HL-60 (cell line): Measurements from ENCODE around the gene TMEM222.

Experiments
- POLR2AphosphoS5 ChIP-seq: IDR thresholded peaks from 2 replicates; pipeline ENCODE4 v1.6.1; 2012; ENCODE audit warnings: low read depth
- TF ChIP-seq, protein P1 (sequence below): IDR thresholded peaks from one replicate; pipeline ENCODE4 v1.5.1; 2011; ENCODE audit warnings: low read length, control low read depth, inconsistent platforms; ENCODE audit not compliant: insufficient read depth
- TF ChIP-seq, protein P2 (sequence below): IDR thresholded peaks from 2 replicates; pipeline ENCODE4 v1.6.1; 2012; ENCODE audit warnings: low read depth; ENCODE audit not compliant: insufficient replicate concordance

DNA sequence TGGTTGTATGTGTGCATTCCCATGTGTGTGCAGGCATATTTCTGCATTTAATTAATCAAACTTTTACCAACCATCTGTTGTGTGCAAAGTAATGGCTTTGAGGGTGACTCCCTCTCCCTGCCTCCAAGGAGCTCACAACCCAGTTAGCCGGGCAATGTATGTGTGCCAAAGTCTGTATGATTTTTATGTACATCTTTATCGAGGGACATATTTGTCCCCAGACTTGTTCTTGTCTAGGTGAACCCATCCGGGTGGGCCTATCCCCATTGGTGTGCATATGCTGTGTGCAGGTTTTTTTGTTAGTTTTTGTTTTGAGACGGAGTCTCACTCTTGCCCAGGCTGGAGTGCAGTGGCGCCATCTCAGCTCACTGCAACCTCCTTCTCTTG lies 21.7 kb downstream of the TMEM222 start:
- TF ChIP-seq, protein P1, sequence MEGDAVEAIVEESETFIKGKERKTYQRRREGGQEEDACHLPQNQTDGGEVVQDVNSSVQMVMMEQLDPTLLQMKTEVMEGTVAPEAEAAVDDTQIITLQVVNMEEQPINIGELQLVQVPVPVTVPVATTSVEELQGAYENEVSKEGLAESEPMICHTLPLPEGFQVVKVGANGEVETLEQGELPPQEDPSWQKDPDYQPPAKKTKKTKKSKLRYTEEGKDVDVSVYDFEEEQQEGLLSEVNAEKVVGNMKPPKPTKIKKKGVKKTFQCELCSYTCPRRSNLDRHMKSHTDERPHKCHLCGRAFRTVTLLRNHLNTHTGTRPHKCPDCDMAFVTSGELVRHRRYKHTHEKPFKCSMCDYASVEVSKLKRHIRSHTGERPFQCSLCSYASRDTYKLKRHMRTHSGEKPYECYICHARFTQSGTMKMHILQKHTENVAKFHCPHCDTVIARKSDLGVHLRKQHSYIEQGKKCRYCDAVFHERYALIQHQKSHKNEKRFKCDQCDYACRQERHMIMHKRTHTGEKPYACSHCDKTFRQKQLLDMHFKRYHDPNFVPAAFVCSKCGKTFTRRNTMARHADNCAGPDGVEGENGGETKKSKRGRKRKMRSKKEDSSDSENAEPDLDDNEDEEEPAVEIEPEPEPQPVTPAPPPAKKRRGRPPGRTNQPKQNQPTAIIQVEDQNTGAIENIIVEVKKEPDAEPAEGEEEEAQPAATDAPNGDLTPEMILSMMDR, result no peak
- no peak for TF ChIP-seq POLR2AphosphoS5
- TF ChIP-seq, protein P2, sequence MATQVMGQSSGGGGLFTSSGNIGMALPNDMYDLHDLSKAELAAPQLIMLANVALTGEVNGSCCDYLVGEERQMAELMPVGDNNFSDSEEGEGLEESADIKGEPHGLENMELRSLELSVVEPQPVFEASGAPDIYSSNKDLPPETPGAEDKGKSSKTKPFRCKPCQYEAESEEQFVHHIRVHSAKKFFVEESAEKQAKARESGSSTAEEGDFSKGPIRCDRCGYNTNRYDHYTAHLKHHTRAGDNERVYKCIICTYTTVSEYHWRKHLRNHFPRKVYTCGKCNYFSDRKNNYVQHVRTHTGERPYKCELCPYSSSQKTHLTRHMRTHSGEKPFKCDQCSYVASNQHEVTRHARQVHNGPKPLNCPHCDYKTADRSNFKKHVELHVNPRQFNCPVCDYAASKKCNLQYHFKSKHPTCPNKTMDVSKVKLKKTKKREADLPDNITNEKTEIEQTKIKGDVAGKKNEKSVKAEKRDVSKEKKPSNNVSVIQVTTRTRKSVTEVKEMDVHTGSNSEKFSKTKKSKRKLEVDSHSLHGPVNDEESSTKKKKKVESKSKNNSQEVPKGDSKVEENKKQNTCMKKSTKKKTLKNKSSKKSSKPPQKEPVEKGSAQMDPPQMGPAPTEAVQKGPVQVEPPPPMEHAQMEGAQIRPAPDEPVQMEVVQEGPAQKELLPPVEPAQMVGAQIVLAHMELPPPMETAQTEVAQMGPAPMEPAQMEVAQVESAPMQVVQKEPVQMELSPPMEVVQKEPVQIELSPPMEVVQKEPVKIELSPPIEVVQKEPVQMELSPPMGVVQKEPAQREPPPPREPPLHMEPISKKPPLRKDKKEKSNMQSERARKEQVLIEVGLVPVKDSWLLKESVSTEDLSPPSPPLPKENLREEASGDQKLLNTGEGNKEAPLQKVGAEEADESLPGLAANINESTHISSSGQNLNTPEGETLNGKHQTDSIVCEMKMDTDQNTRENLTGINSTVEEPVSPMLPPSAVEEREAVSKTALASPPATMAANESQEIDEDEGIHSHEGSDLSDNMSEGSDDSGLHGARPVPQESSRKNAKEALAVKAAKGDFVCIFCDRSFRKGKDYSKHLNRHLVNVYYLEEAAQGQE, result no peak
